ENCODE measurements around the gene PROX2. TPM values are rescaled to one million over a fixed set of nuclear protein-coding genes. Genes with fewer than 3 reads are reported as not detected.

PROX2 gene
- total RNA-seq, 4 donors from 2014 or later = not detected

- WGBS, 2 donors = 84 to 93% methylated on average over 2 of the region's 2 CpGs
These were observed 22.1 kb upstream of the PROX2 start for GRCh38 chr14:74898083-74898482.

GRCh38 chr14:74897642-74898041 lies 21.7 kb upstream of the PROX2 start:
- H3K27ac ChIP-seq = no peak overlapping the region
- H3K36me3 ChIP-seq = peaks cover 4 to 98% (median 86%) of the 10 kb centered on the region in 3 donors
- H3K9me3 ChIP-seq = no peaks in the 10 kb centered on the region
- WGBS, 2 donors = 82 to 83% methylated on average over 4 of the region's 4 CpGs
- no peak for DNase-seq (ENCODE audit: low spot score in 2 of 2)
- peaks cover 0 to 3% (median 0%) of the 10 kb centered on the region in 4 donors for H3K4me1 ChIP-seq
- H3K27me3 ChIP-seq = no peaks in the 10 kb centered on the region
- no peak for TF ChIP-seq POLR2A (IDR thresholded peaks at IDR 0.05)
- no peak for TF ChIP-seq CTCF (IDR thresholded peaks at IDR 0.05)
- TF ChIP-seq EP300 (IDR thresholded peaks at IDR 0.05) = no peak
- no peak overlapping the region for H3K4me3 ChIP-seq

More at GRCh38 chr14:74898083-74898482, 22.1 kb upstream of the PROX2 start:
- Histone ChIP-seq H3K4me1 (no peaks in the 10 kb centered on the region), H3K9me3 (no peaks in the 10 kb centered on the region), H3K27ac (no peak overlapping the region), H3K4me3 (no peak overlapping the region), H3K27me3 (no peaks in the 10 kb centered on the region), H3K36me3 (peaks cover 4 to 98% (median 82%) of the 10 kb centered on the region in 3 donors)
- no peak for DNase-seq (ENCODE audit: low spot score in 2 of 2)
- no peak for TF ChIP-seq EP300 (IDR thresholded peaks at IDR 0.05)
- no peak for TF ChIP-seq POLR2A (IDR thresholded peaks at IDR 0.05)
- no peak for TF ChIP-seq CTCF (IDR thresholded peaks at IDR 0.05)

- TF ChIP-seq EP300 (IDR thresholded peaks at IDR 0.05) (no peak), POLR2A (IDR thresholded peaks at IDR 0.05) (no peak), CTCF (IDR thresholded peaks at IDR 0.05) (no peak)
- Histone ChIP-seq H3K36me3 (peaks cover 4 to 98% (median 76%) of the 10 kb centered on the region in 3 donors), H3K27ac (no peak overlapping the region), H3K4me1 (peaks cover 0 to 3% (median 0%) of the 10 kb centered on the region in 4 donors), H3K27me3 (no peaks in the 10 kb centered on the region), H3K9me3 (no peaks in the 10 kb centered on the region), H3K4me3 (no peak overlapping the region)
- DNase-seq (ENCODE audit: low spot score in 2 of 2) = no peak
- 90 to 93% methylated on average over 3 of the region's 3 CpGs for WGBS, 2 donors
These were observed 20.5 kb upstream of the PROX2 start for GRCh38 chr14:74896400-74896799.

GRCh38 chr14:74893614-74894091 lies 17.7 kb upstream of the PROX2 start:
- H3K27ac ChIP-seq = no peak overlapping the region
- DNase-seq (ENCODE audit: low spot score in 2 of 2) = no peak
- 57 to 74% methylated on average over 4 of the region's 4 CpGs for WGBS, 2 donors
- no peaks in the 10 kb centered on the region for H3K27me3 ChIP-seq
- no peak overlapping the region for H3K4me3 ChIP-seq
- H3K4me1 ChIP-seq = peaks cover 0 to 3% (median under 1%) of the 10 kb centered on the region in 4 donors
- H3K9me3 ChIP-seq = no peaks in the 10 kb centered on the region
- peaks cover 4 to 97% (median 51%) of the 10 kb centered on the region in 3 donors for H3K36me3 ChIP-seq
- no peak for TF ChIP-seq EP300 (IDR thresholded peaks at IDR 0.05)

- Histone ChIP-seq H3K4me1 (peaks cover 0 to 10% (median 2%) of the 10 kb centered on the region in 4 donors), H3K36me3 (peaks cover 0 to 89% (median 46%) of the 10 kb centered on the region in 3 donors), H3K27ac (no peak overlapping the region), H3K27me3 (no peaks in the 10 kb centered on the region), H3K9me3 (no peaks in the 10 kb centered on the region), H3K4me3 (no peak overlapping the region)
- TF ChIP-seq CTCF (IDR thresholded peaks at IDR 0.05) (no peak), POLR2A (IDR thresholded peaks at IDR 0.05) (no peak), EP300 (IDR thresholded peaks at IDR 0.05) (no peak)
- DNase-seq (ENCODE audit: low spot score in 2 of 2) = no peak
- WGBS, 2 donors = 67 to 77% methylated on average over 5 of the region's 5 CpGs
These were observed 16.8 kb upstream of the PROX2 start for GRCh38 chr14:74892745-74893144.
